ENCODE data around the gene KIF18B.

DNA sequence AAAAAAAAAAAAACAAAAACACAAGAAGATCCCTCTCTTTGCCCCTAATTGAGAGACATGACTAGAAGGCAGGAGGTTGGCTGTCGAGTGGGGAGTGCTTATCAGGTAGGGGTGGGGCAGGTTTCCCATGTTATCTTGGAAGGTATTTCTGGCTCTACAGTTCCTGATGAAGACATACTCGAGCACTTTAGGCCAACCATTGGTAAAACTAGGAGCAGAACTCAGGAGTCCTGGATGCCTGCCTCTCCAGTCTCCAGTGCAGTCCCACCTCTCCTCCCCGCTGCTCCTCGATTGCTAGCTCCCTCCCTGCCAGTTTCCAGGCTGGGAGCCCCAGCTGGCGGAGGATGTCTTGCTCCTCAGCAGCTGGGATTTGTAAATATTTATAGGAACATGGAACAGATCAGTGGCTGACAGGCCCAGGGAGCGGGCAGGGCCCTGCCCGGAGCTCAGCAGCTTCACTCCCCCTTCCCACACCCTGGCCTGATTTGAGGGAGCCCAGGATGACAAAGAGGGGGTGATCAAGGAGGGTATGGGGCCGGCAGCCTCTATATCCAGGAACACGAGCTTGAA, 31.9 kb upstream of the KIF18B start:
- TF ChIP-seq, protein P1, sequence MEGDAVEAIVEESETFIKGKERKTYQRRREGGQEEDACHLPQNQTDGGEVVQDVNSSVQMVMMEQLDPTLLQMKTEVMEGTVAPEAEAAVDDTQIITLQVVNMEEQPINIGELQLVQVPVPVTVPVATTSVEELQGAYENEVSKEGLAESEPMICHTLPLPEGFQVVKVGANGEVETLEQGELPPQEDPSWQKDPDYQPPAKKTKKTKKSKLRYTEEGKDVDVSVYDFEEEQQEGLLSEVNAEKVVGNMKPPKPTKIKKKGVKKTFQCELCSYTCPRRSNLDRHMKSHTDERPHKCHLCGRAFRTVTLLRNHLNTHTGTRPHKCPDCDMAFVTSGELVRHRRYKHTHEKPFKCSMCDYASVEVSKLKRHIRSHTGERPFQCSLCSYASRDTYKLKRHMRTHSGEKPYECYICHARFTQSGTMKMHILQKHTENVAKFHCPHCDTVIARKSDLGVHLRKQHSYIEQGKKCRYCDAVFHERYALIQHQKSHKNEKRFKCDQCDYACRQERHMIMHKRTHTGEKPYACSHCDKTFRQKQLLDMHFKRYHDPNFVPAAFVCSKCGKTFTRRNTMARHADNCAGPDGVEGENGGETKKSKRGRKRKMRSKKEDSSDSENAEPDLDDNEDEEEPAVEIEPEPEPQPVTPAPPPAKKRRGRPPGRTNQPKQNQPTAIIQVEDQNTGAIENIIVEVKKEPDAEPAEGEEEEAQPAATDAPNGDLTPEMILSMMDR (IDR thresholded peaks at IDR 0.05) = no peak
- no peak for TF ChIP-seq EP300 (IDR thresholded peaks at IDR 0.05)

Data from tibial nerve (tissue), 4 donors.